IPS-18a (cell line): ENCODE data around the gene KIAA1143.

Experiments
- H3K27ac ChIP-seq: one replicate; pipeline ENCODE4 v1.5.1; 2013; ENCODE audit warnings: low read length
- H3K27me3 ChIP-seq: one replicate; pipeline ENCODE4 v1.6.1; 2013; ENCODE audit warnings: mild to moderate bottlenecking, low read length; ENCODE audit not compliant: control insufficient read depth, insufficient read depth
- H3K36me3 ChIP-seq: one replicate; pipeline ENCODE4 v1.6.1; 2013; ENCODE audit warnings: low read depth, low read length; ENCODE audit not compliant: control insufficient read depth
- H3K4me1 ChIP-seq: one replicate; pipeline ENCODE4 v1.6.1; 2013; ENCODE audit warnings: low read depth, low read length; ENCODE audit not compliant: control insufficient read depth
- H3K4me3 ChIP-seq: one replicate; pipeline ENCODE4 v1.5.1; 2013; ENCODE audit warnings: low read length
- H3K9ac ChIP-seq: one replicate; pipeline ENCODE4 v1.6.1; 2013; ENCODE audit warnings: mild to moderate bottlenecking, low read length, moderate library complexity
- H3K9me3 ChIP-seq: one replicate; pipeline ENCODE4 v1.6.1; 2013; ENCODE audit warnings: low read depth, low read length; ENCODE audit not compliant: control insufficient read depth

The KIAA1143 gene

DNA sequence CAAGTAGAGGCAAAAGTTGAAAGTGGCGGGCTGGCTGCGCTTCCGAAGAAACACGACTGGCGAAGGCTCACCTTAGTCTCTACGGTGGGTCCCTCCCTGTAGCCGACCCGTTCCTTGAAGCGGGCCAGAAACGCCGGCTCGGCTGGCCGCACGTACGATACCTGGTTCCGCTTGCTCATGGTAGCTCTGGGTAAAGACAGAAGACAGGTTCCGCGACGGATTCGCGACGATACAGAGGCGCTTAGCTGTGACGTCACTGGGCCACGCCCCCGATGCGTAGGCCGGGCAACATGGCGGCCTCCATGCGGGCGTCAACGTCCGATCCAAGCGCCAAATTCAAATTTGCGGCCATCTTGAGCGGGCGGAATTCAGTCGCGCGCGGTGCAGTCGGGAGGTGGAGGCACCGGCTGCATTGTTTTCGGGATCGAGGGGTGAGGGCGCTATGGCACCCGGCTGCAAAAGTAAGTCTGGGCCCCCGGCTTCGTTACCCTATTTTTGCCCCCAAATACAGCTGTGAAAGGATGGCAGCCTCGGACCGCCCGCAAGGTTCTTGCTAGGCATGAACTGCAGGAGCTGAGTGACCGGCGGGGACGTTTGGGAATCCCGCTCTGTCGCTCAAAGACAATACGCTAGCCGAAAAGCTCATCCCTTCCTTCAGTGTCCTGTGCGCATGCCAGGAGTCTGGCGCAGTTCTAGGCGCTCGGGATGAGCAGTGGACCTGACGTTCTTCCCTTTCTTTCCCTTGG, at the start of gene KIAA1143, which contains the start of gene KIF15:
TSS of gene KIAA1143 (minus strand) at position 196 of the 746 bp plus-strand sequence. CDS start at position 179, 17 bp downstream.
TSS of gene KIF15 (plus strand) at position 371 of the 746 bp plus-strand sequence. CDS start at position 443, 72 bp downstream.
- Histone ChIP-seq H3K9me3 (no peaks in the 10 kb centered on the region), H3K9ac (peak within 1 kb of the TSS; percentile 94), H3K27ac (peak within 1 kb of the TSS; percentile 93), H3K36me3 (peaks cover 21% of the 10 kb centered on the region), H3K4me1 (no peaks in the 10 kb centered on the region), H3K4me3 (peak within 1 kb of the TSS; percentile 98), H3K27me3 (no peaks in the 10 kb centered on the region)

DNA sequence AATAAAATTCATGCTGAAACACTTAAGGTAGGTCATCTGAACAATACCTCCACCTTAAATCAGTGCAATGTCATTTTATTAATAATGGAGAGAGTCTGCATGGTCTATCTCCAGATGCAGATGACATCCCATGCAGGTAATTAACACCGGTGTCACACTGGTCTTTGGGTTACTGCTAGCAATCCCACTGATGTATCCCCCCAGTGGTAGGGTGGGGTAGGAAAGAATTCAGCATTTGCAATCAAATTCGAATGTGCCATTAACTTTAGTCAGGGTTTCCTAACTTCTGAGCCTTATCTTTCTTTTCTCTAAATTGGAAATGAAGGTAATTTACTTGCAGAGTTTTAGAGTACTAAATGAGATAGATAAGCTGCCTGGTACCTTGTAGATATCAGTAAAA, 44.5 kb upstream of the KIAA1143 start:
- H3K9ac ChIP-seq, result no peak overlapping the region
- H3K9me3 ChIP-seq, result no peaks in the 10 kb centered on the region
- H3K27ac ChIP-seq, result no peak overlapping the region
- no peaks in the 10 kb centered on the region for H3K4me1 ChIP-seq
- no peaks in the 10 kb centered on the region for H3K27me3 ChIP-seq
- peaks cover 74% of the 10 kb centered on the region for H3K36me3 ChIP-seq
- no peak overlapping the region for H3K4me3 ChIP-seq

DNA sequence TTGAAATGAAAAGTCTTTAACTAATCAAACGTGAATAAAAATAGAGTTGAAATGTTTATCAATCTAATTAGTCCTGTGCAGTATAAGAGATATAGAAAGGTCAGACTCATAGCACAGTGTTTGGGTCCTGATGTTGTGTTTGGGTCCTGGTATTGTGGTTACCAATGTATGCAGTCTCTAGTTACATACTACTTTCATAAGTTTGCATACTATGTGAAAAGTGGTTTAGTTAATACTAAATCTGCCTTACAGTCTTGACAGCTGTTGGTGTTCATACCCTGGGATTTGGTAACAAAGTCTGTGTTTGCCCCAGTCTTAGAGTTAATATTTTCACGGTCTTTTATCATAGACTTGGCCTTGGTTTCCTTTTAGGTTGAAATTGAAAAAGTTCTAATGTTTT, 41.9 kb upstream of the KIAA1143 start:
- no peaks in the 10 kb centered on the region for H3K4me1 ChIP-seq
- no peaks in the 10 kb centered on the region for H3K9me3 ChIP-seq
- peaks cover 88% of the 10 kb centered on the region for H3K36me3 ChIP-seq

DNA sequence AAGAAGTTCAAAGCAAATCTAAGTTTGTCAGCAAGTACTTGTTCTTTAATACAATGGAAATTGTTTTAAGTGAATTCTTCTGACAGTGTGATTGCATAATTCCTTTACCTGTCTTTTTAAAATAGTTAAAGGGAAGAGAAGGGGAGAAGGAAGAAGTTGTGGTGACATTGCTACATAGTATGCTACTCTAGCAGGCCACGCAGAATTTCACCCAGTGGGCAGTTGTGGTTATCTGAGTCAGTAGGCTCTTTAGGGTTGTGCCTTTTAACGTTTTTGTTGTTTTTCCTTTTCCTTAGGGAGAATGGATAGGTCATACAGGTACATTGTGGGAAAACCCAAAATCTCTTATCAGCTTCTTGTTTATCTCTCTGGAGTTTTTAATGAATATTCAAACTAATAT, 40.6 kb upstream of the KIAA1143 start:
- no peak overlapping the region for H3K4me3 ChIP-seq
- H3K9me3 ChIP-seq, result no peaks in the 10 kb centered on the region
- H3K36me3 ChIP-seq, result peaks cover 88% of the 10 kb centered on the region
- no peak overlapping the region for H3K9ac ChIP-seq
- H3K27ac ChIP-seq, result no peak overlapping the region
- H3K4me1 ChIP-seq, result no peaks in the 10 kb centered on the region
- no peaks in the 10 kb centered on the region for H3K27me3 ChIP-seq

More for the DNA sequence above, 41.9 kb upstream of the KIAA1143 start:
- H3K9ac ChIP-seq, result no peak overlapping the region
- H3K27ac ChIP-seq, result no peak overlapping the region
- H3K4me3 ChIP-seq, result no peak overlapping the region
- H3K27me3 ChIP-seq, result no peaks in the 10 kb centered on the region

DNA sequence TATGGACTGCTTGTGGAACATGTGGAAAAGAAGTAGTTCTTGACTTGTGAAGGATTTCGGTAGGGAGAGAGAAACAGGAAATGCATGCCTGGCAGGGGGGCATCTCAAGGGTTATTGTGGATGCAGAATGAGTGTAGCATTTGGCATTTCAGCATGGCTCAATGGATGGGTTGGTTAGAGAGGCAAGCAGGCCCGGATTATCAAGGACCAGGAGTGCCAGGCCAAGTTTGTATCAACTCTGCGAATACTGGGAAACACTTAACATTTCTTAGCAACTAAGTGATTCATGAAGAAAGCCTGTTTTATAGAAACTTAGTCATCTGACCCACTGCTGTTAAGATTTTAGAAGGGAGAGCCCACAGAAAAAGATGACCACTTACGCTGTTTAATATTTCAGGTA, 33.8 kb upstream of the KIAA1143 start:
- H3K27ac ChIP-seq, result no peak overlapping the region
- no peaks in the 10 kb centered on the region for H3K9me3 ChIP-seq
- H3K9ac ChIP-seq, result no peak overlapping the region
- peaks cover 6% of the 10 kb centered on the region for H3K4me1 ChIP-seq
- H3K27me3 ChIP-seq, result no peaks in the 10 kb centered on the region
- H3K36me3 ChIP-seq, result peaks cover 48% of the 10 kb centered on the region
- no peak overlapping the region for H3K4me3 ChIP-seq

DNA sequence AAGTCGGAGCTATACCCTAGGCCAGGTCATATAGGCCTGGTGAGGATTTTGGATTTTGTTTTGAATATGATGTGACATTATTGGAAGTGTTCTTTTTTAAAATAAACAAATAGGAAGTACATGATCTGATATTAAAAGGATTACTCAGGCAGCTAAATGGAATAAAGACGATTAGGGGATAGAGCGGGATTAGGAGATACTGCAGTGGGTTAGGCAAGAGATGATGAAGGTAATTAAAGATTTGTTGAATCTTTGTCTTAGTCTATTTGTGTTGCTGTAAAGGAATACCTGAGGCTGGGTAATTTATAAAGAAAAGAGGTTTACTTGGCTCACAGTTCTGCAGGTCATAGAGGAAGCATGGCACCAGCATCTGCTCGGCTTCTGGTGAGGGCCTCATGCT, 21.5 kb upstream of the KIAA1143 start:
- H3K36me3 ChIP-seq, result peaks cover 54% of the 10 kb centered on the region
- no peak overlapping the region for H3K27ac ChIP-seq
- no peaks in the 10 kb centered on the region for H3K9me3 ChIP-seq
- H3K4me1 ChIP-seq, result no peaks in the 10 kb centered on the region
- no peaks in the 10 kb centered on the region for H3K27me3 ChIP-seq
- H3K9ac ChIP-seq, result no peak overlapping the region
- no peak overlapping the region for H3K4me3 ChIP-seq

DNA sequence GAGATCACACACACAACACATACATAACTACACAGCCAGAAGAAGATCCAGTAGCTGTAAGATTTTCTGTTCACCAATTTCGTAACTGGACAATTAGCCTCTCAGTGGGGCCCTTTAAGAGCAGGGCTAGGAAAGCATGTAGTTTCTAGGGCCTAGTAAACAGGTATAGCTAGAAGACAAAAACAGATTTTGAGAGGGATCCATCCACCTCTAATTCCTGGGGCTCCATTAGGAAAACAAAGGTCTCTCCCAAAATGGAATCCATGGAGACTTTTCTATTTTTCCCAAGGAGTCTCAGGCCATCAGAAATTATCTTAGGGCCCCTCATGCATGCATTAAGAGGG, 10.7 kb upstream of the KIAA1143 start:
- Histone ChIP-seq H3K27ac (no peak overlapping the region), H3K4me1 (no peaks in the 10 kb centered on the region), H3K9me3 (peaks cover 18% of the 10 kb centered on the region), H3K4me3 (no peak overlapping the region), H3K9ac (no peak overlapping the region), H3K36me3 (peaks cover 22% of the 10 kb centered on the region), H3K27me3 (no peaks in the 10 kb centered on the region)

DNA sequence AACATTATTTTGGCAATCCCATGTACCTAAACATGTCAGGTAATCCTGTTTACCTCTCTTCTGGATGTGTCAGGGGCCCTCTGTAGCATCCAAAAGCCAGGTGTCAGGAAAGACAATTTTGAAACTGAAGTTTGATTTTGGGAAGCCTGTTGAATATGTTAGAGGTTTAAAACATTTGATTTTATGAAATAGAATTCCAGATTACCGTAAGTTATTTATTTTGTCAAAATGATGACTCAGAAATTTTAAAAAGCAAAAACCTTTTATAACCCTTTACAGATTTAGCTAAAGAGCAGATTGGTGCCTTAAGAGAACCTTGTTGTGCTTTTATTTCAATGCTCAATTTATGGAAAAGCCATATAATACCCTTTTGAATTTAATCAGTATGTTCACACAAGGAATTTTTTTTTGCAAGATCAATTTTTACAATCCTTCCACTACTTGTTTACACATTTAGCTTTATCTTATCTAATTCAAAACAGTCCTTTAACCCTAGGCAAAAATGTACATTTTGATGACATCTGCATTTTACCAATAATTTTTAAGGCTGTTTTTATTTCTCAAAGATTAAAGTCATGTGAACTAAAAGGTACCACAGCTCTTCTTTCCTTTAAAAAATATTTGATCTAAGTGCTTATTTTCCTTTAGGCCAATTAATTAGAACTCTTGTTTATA, 10.1 kb upstream of the KIAA1143 start:
- no peak overlapping the region for H3K27ac ChIP-seq
- H3K36me3 ChIP-seq, result peaks cover 17% of the 10 kb centered on the region
- no peak overlapping the region for H3K9ac ChIP-seq
- H3K4me1 ChIP-seq, result no peaks in the 10 kb centered on the region
- no peak overlapping the region for H3K4me3 ChIP-seq
- H3K27me3 ChIP-seq, result no peaks in the 10 kb centered on the region
- H3K9me3 ChIP-seq, result peaks cover 18% of the 10 kb centered on the region

DNA sequence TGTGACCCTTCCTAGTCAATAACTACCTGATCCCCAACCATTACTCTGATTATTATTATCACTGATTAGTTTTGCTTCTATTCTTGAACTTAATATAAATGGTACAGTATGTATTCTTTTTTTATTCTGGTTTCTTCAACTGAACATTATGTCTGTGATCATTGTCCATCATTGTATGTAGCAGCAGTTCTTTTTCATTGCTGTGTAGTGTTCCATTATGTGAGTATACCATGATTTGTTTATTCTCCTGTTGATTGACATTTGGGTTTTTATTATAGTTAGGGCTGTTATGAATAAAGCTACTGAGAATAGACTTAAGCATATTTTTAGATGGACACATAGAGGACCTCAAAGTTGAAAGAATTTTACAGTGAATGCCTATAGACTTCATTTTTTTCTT, 2.8 kb upstream of the KIAA1143 start:
- H3K36me3 ChIP-seq, result peaks cover 2% of the 10 kb centered on the region
- no peak overlapping the region for H3K4me3 ChIP-seq
- no peak overlapping the region for H3K9ac ChIP-seq
- H3K27ac ChIP-seq, result no peak overlapping the region
- no peaks in the 10 kb centered on the region for H3K4me1 ChIP-seq
- no peaks in the 10 kb centered on the region for H3K9me3 ChIP-seq
- H3K27me3 ChIP-seq, result no peaks in the 10 kb centered on the region

DNA sequence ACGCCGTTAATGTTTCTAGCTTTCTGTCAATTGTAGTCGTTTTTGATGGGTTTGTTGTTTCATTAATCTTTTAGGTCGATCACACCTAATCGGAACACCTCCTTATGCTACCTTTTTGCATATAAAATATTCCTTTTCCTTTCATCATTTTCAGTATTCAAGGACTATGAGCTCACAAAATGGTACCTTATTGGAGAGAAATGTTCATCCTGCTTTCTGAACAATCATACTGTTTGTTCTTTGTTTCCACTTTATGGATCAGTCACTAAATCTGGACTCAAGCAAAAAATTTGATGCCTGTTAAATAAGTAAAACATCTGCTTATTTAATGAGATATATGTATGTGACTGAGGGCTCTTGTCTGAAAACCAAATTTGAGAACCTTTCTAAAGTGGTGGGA, 1.3 kb upstream of the KIAA1143 start:
- Histone ChIP-seq H3K9me3 (no peaks in the 10 kb centered on the region), H3K36me3 (peaks cover 17% of the 10 kb centered on the region), H3K27ac (no peak overlapping the region), H3K27me3 (no peaks in the 10 kb centered on the region), H3K4me3 (peak overlapping the region; percentile 98), H3K9ac (peak overlapping the region; percentile 94), H3K4me1 (no peaks in the 10 kb centered on the region)

DNA sequence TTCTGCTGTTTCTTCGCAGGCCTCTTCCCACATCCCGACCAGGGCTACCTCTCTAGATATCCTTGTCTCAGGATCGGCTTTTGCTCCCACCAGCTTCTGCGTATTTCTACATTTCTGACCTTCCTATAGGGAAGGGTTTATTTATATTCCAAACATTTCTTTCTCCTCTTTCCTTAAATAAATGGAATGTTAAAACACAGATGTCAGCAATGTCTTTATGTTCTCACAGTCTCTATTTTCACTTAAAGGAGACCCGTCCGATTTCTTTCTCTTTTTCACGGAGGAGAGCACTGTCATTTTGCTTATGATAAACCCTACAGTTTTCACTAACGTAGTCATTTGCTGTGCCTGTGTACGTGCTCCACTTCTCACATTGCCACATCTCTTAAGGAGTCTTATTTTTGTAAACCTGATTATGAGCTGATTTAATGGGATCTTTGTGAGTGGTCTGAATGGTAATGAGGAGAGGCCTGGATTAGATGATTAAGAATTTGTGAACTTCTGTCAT, 805 bp upstream of the KIAA1143 start:
- Histone ChIP-seq H3K36me3 (peaks cover 18% of the 10 kb centered on the region), H3K9me3 (no peaks in the 10 kb centered on the region), H3K4me1 (no peaks in the 10 kb centered on the region), H3K4me3 (peak overlapping the region; percentile 98), H3K9ac (peak overlapping the region; percentile 94), H3K27ac (peak overlapping the region; percentile 93), H3K27me3 (no peaks in the 10 kb centered on the region)

DNA sequence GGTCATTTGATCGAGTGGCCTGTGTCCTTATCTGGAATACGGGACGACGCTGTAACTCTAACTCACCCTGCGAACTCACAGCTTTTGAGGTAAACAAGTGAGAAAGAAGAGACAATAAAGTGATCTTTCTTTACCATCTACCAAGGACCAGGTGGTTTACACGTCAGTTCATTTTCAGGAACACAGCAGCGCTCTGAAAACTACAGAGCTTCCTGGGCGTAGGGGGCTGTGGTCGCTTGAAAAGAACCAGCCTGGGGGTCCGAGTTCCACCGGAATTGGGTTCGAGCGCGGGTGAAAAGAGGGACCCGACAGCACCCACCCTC, 357 bp downstream of the KIAA1143 start:
- Histone ChIP-seq H3K4me3 (peak overlapping the region; percentile 98), H3K27me3 (no peaks in the 10 kb centered on the region), H3K9ac (peak overlapping the region; percentile 94), H3K4me1 (no peaks in the 10 kb centered on the region), H3K9me3 (no peaks in the 10 kb centered on the region), H3K27ac (peak overlapping the region; percentile 83), H3K36me3 (peaks cover 26% of the 10 kb centered on the region)
